ENCODE results near the gene NANP. TPM values are rescaled to one million over a fixed set of nuclear protein-coding genes. Genes with fewer than 3 reads are reported as not detected.

Gene NANP
- total RNA-seq, 1 experiment from 2014 or later: 2.5 TPM

- H3K27ac Mint-ChIP-seq (ENCODE audit: unreplicated experiment): no peak overlapping the region
- CTCF ChIA-PET: no interaction called here
Measured at GRCh38 chr20:25571240-25571639, 52.6 kb downstream of the NANP start.

GRCh38 chr20:25570148-25570530 lies 53.7 kb downstream of the NANP start:
- intact Hi-C loops (cut with micrococcal nuclease; ENCODE audit: unreplicated experiment): no loop called here
- H3K36me3 Mint-ChIP-seq (ENCODE audit: insufficient read depth, unreplicated experiment): no peaks in the 10 kb centered on the region
- BruUV-seq (replicated peaks): no TSS peak

More at GRCh38 chr20:25571240-25571639, 52.6 kb downstream of the NANP start:
- H3K4me1 Mint-ChIP-seq (ENCODE audit: low read depth, unreplicated experiment): no peaks in the 10 kb centered on the region
- no TSS peak for BruUV-seq (replicated peaks)
- H3K36me3 Mint-ChIP-seq (ENCODE audit: insufficient read depth, unreplicated experiment): no peaks in the 10 kb centered on the region
- H3K27me3 Mint-ChIP-seq (ENCODE audit: unreplicated experiment): no peaks in the 10 kb centered on the region
- no peak for TF ChIP-seq CTCF (IDR thresholded peaks at IDR 0.05; ENCODE audit: unreplicated experiment)
- H3K4me3 Mint-ChIP-seq (ENCODE audit: low read depth, unreplicated experiment): no peak overlapping the region
- no peak for DNase-seq
- no peaks in the 10 kb centered on the region for H3K9me3 Mint-ChIP-seq (ENCODE audit: low read depth, unreplicated experiment)
- intact Hi-C loops (cut with micrococcal nuclease; ENCODE audit: unreplicated experiment): no loop called here

GRCh38 chr20:25567286-25567685 lies 56.5 kb downstream of the NANP start:
- H3K27ac Mint-ChIP-seq (ENCODE audit: unreplicated experiment): no peak overlapping the region
- no peaks in the 10 kb centered on the region for H3K36me3 Mint-ChIP-seq (ENCODE audit: insufficient read depth, unreplicated experiment)
- DNase-seq: no peak
- H3K9me3 Mint-ChIP-seq (ENCODE audit: low read depth, unreplicated experiment): peaks cover 2% of the 10 kb centered on the region
- H3K27me3 Mint-ChIP-seq (ENCODE audit: unreplicated experiment): no peaks in the 10 kb centered on the region
- TF ChIP-seq CTCF (IDR thresholded peaks at IDR 0.05; ENCODE audit: unreplicated experiment): no peak
- H3K4me1 Mint-ChIP-seq (ENCODE audit: low read depth, unreplicated experiment): no peaks in the 10 kb centered on the region
- intact Hi-C loops (cut with micrococcal nuclease; ENCODE audit: unreplicated experiment): no loop called here
- no peak overlapping the region for H3K4me3 Mint-ChIP-seq (ENCODE audit: low read depth, unreplicated experiment)
- BruUV-seq (replicated peaks): no TSS peak
- CTCF ChIA-PET: no interaction called here

More at GRCh38 chr20:25570148-25570530, 53.7 kb downstream of the NANP start:
- no peaks in the 10 kb centered on the region for H3K9me3 Mint-ChIP-seq (ENCODE audit: low read depth, unreplicated experiment)
- no peak overlapping the region for H3K27ac Mint-ChIP-seq (ENCODE audit: unreplicated experiment)
- H3K27me3 Mint-ChIP-seq (ENCODE audit: unreplicated experiment): no peaks in the 10 kb centered on the region
- no peaks in the 10 kb centered on the region for H3K4me1 Mint-ChIP-seq (ENCODE audit: low read depth, unreplicated experiment)
- CTCF ChIA-PET: no interaction called here
- DNase-seq: no peak
- no peak for TF ChIP-seq CTCF (IDR thresholded peaks at IDR 0.05; ENCODE audit: unreplicated experiment)
- H3K4me3 Mint-ChIP-seq (ENCODE audit: low read depth, unreplicated experiment): no peak overlapping the region

GRCh38 chr20:25566821-25567220 lies 57.0 kb downstream of the NANP start:
- intact Hi-C loops (cut with micrococcal nuclease; ENCODE audit: unreplicated experiment): no loop called here
- no peaks in the 10 kb centered on the region for H3K27me3 Mint-ChIP-seq (ENCODE audit: unreplicated experiment)
- H3K27ac Mint-ChIP-seq (ENCODE audit: unreplicated experiment): no peak overlapping the region
- CTCF ChIA-PET: no interaction called here
- DNase-seq: no peak
- H3K4me3 Mint-ChIP-seq (ENCODE audit: low read depth, unreplicated experiment): no peak overlapping the region
- TF ChIP-seq CTCF (IDR thresholded peaks at IDR 0.05; ENCODE audit: unreplicated experiment): no peak
- BruUV-seq (replicated peaks): no TSS peak
- no peaks in the 10 kb centered on the region for H3K36me3 Mint-ChIP-seq (ENCODE audit: insufficient read depth, unreplicated experiment)
- H3K4me1 Mint-ChIP-seq (ENCODE audit: low read depth, unreplicated experiment): no peaks in the 10 kb centered on the region
- peaks cover 2% of the 10 kb centered on the region for H3K9me3 Mint-ChIP-seq (ENCODE audit: low read depth, unreplicated experiment)

Data from Calu3 (cell line).